Fibroblast of skin of abdomen (primary cell): ENCODE measurements around the gene CTSK.
"Not testable (repeated sequence)": the region's sequence is repeated elsewhere in the genome, so short reads cannot be mapped to it uniquely, and the experiment has no call there.

Experiments used
- DNase-seq: peaks from one replicate; pipeline ENCODE4 v3.0.0-alpha.2; 2013

The CTSK gene

DNA sequence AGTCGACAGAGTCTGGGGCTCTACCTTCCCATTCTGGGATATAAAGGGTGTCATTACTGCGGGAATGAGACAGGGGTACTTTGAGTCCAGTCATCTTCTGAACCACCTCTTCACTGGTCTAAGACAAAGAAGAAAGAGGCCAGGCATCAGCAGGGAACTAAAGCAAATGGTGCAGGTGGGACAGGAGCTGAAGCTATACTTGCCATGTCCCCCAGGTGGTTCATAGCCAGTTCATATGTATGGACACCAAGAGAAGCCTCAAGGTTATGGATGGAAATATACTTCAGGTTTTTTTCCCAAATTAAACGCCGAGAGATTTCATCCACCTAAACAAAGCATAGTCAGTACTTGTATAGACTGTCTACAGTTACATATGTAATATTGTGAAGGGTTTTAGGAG, 2.2 kb downstream of the CTSK start:
- no peak for DNase-seq

DNA sequence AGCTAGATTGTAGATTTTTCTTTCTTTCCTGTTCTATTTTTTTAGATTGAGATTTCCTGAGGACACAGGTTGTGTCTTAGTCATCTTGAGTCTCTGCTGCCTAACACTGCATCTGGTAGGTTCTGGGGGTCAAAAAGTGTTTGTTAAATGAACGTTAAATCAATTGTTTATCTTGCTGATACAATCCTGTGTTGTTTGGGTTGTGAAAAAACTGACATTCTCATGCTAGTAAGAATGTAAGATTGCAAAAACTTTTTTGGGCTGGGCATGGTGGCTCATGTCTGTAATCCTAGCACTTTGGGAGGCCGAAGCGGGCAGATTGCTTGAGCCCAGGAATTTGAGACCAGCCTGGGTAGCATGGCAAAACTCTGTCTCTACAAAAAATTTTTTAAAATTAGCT, 3.4 kb downstream of the CTSK start:
- DNase-seq, result no peak

DNA sequence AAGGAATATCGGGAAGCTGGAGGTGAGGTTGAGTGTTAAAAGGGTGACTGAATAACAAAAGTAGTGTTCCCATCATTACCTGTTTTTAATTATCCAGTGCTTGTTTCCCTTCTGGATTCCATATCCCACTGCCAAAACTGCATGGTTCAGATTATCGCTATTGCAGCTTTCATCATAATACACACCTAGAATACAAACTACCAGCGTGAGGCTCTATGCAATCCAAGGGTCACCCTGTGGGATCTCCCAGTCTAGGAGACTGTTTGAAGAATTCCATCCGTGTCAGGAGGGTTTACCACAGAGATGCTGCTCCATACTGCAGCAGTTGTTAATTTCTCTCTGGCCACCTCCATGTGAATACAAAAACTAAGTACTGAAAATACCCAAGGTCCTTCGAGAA, 9.0 kb downstream of the CTSK start:
- DNase-seq, result peak; percentile 56

DNA sequence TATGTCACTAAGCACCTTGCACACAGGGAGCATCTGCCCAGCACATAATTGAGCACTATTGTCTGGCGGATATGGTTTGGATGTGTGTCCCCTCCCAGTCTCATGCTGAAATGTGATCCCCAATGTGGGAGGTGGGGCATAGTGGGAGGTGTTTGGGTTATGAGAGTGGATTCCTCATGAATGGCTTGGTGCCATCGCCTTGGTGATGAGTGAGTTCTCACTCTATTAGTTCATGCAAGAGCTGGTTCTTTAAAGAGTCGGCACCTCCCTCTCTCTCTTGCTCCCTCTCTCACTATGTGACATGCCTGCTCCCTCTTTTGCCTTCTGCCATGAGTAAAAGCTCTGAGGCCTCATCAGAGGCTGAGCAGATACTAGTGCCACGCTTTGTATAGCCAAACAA, 9.5 kb downstream of the CTSK start:
- peak; percentile 79 for DNase-seq

DNA sequence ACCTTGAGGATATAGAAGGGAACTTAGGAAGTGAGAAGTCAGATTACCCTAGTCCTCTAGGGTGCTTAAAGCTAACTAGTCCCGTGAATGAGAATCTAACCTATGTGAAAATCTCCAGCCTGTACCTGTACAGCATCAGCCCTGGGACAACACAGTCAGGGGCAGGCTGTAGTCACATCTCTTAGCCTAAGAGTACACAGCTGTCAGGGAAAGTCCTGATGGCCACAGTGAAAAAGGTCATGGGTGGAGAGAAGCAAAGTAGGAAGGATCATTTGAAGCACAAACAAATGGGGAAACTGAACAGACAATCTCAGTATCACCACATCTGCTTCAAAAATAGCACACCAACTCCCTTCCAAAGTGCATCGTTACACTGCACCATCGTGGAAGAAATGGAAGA, 11.7 kb downstream of the CTSK start:
- no peak for DNase-seq

DNA sequence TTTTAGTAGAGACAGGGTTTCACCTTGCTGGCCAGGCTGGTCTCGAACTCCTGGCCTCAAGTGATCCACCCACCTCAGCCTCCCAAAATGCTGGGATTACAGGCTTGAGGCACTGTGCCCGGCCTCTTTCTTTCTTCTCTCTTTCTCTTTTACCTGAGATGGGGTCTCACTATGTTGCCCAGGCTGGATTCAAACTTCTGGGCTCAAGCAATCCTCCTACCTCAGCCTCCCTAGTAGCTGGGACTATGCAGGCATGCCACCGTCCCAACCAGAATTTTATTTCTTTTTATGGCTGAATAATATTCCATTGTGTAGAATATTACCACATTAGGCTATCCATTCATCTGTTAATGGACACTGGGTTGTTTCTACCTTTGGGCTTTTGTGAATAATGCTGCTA, 14.3 kb downstream of the CTSK start:
- DNase-seq, result not testable (repeated sequence)

DNA sequence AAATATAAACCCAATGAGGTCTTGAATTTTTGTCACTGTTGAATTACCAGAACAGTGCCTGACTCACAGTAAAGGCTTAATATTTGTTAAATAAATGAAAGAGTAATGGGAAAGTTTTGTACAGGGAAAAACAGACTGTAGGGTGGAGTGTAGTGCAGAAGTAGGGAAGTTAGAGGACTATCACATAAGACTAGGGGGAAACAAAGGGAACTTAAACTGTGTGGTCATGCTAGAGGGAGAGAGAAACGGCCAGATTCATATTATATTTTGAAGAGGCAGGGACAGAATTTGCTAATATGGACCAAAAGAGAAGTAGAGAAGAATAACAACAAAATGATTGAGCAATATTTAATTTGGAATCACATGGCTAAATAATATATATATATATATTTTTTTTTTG, 14.8 kb downstream of the CTSK start:
- DNase-seq, result no peak

DNA sequence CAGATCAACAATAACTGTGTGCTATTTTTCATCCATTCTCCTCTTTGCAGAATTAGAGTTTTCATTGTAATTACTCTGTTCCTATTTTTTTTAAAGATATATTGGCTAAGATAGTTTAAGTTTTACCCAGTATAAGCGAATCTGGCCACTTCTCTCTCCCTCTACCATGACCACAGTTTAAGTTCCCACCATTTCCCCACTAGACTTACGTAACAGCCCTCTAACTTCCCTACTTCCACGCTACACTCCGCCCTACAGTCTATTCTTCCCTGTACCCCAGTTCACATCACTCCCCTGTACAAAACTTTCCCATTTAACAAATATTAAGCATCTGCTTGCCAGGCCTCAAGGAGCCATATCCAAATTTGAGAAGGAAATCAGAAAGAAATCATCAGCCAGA, 16.5 kb downstream of the CTSK start:
- DNase-seq, result no peak

DNA sequence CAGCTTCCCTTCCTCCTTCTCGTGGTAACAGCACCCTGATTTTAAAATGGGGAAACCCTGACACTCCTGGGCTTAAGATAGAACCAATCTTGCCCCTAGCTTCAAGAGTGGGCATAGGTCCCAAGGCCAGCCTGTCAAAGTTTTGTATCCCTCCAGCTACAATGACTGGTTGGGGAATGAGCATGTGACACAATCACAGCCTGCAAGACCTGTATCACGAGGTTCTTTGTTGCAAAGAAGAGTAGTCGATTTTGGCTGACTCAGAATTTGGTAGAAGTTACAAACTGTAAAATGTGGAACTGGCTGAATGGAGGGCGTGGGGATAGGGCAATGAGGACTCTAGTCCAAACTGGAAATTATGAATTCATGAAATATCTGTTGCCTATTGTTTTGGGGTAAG, 18.7 kb downstream of the CTSK start:
- DNase-seq, result no peak

DNA sequence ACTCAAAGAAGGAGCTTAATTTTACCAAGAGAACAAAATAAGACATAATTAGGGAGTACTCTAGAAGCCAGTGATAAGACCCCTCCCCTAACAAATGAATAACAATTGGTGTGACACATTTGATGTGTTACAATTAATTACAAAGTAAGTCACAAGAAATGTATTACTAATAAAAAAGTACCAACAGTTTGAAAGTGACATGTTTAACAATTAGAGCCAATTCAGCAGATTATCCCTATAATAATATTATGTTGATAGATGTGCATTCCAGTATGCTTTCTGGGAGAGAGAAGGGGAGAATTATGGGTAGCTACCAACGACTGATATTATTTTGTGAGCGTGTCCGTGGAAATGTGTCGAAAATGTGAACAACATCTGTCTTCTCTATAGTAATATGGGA, 19.1 kb downstream of the CTSK start:
- no peak for DNase-seq

DNA sequence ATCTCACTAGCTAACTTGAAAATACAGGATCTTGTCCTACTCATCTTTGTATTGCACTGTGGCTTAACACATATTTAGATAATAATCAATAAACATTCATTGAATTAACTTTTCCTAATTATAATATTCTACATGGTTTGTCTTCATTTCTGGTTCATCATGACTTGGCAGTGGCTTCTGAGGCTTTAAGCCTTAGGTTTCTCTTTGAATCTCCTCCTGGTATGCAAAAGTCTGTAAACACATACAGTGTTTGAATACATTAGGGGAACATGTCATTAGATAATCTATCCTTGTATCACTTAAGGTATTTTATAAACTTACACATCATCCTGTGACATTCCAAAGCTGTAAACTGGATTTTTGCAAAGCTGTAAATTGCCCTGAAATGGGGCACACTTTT, 20.6 kb downstream of the CTSK start:
- no peak for DNase-seq

DNA sequence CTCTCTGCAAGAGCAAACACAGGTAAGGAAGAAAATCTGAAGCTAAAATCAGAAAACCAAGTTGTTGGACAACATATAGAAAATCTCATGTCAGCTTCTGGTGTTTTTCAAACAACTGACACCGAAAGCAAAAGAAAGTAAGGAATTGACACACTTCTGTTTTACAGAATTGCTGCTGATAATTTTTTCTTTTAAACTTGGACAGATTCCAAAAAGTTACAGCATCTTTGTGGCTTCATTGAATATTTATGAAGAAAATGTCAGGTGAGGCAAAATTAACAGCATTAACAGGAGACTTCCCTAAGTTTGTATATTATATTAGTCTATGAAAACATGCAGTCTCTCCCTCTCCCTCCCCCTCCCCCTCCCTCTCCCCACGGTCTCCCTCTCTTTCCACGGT, 27.6 kb downstream of the CTSK start:
- no peak for DNase-seq

DNA sequence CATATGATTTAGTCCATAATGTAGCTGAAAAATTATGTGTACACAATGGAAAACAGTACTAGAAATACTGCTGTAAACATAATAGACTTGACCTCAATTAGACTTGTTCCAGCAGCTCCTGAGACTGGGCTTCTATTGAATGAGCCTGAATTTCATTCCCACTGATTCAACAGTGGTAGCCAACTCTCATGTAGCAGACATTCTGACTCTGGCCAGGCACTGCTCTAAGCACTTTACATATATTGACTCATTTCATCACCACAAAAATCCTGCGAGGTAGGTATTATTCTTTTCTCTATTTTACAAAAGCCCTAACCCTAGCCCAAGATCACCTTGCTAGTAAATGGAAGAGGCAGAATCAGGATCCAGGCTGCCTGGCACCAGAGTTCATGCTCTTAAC, 29.7 kb downstream of the CTSK start:
- DNase-seq, result no peak

DNA sequence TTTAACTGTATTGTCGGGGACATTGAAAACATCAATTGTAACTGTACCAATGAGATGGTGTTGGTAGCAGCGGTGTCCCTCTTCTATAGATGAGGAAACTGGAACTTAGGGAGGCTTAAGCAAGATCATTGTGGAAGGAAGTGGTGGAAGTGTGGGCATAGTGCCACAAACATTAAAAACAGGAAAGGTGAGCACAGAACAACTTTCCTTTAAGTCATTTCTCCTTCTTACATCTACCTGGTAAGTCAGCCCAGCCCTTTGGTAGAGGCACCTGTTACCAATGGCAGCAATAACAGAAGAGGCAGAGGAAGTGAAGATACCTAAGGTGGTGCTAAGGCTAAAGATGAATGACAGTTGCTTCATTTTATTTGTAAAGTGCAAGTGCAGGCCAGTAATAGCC, 30.5 kb downstream of the CTSK start:
- DNase-seq, result no peak

DNA sequence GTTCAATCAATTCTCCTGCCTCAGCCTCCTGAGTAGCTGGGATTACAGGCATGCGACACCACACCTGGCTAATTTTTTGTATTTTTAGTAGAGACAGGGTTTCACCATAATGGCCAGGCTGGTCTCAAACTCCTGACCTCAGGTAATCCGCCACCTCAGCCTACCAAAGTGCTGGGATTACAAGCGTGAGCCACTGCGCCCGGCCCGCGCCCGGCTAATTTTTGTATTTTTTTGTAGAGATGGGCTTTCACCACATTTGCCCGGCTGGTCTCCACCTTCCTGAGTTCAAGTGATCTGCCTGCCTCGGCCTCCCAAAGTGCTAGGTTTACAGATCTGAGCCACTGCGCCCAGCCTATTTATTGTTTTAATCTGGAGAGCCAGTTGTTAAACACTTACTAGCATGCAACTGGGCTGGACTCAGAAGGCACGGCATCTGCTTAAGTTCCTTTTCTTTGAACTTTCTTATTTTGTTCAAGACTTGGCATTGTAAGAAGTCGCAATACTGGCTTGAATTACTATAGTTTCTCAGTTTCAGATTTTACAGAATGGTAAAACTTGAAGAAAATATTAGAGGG, 32.0 kb downstream of the CTSK start:
- not testable (repeated sequence) for DNase-seq

DNA sequence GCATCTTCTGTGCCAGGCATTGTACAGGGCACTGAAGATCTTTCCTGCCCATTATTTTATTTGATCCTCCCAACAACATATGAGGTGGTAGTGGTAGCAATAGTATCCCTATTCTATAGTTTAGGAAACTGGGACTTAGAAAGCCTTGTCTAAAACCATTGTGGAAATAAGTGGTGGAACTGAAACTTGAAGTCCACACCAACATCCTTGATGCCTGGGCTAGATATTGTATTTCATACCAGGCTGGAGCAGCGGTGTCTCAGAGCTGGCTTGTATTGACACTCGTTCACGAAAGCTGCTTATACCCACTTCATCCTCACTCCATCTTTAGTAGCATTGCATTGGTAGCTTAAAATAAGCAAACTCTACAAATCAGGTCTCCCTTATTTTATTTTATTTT, 32.8 kb downstream of the CTSK start:
- DNase-seq, result no peak

DNA sequence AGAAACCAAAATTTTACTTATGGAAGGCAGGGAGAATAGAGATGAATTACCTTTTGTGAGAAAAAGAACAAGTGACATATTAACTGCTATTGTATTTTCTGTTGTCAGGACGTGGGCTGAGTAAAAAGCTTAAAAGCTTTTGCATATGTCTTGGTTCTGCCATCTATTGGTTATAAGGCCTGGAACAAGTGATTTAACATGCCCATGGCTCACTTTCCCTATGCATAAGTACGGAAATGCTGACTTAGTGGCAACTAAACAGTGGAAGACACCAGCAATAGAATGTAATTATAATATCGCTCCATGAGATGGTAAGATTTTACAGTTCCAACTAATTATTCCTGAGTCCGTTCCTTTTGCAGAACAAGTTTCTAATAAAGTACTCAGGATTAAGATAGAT, 35.7 kb downstream of the CTSK start:
- DNase-seq, result no peak

DNA sequence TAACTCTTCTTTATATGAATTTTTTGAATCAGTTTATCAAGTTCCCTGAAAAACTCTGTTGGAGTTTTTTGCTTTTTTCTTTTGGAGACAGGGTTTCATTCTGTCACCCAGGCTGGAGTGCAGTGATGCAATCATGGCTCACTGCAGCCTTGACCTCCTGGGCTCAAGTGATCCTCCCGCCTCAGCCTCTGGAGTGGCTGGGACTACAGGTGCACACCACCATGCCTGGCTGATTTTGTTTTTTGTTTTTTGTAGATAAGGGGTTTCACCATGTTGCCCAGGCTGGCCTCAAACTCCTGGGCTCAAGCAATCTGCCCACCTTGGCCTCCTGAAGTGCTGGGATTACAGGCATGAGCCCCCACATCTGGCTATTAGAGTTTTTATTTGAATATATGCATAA, 40.4 kb downstream of the CTSK start:
- not testable (repeated sequence) for DNase-seq

DNA sequence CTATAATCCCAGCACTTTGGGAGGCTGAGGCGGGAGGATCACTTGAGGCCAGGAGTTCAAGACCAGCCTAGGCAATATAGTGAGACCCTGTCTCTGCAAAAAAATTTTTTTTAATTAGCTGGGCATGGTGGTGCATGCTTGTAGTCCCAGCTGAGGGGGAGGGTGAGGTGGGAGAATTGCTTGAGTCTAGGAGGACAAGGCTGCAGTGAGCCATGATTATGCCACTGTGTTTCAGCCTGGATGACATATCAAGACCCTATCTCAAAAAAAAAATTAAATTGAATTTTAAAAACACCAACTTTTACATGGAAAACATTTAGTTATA, 42.1 kb downstream of the CTSK start:
- not testable (repeated sequence) for DNase-seq

DNA sequence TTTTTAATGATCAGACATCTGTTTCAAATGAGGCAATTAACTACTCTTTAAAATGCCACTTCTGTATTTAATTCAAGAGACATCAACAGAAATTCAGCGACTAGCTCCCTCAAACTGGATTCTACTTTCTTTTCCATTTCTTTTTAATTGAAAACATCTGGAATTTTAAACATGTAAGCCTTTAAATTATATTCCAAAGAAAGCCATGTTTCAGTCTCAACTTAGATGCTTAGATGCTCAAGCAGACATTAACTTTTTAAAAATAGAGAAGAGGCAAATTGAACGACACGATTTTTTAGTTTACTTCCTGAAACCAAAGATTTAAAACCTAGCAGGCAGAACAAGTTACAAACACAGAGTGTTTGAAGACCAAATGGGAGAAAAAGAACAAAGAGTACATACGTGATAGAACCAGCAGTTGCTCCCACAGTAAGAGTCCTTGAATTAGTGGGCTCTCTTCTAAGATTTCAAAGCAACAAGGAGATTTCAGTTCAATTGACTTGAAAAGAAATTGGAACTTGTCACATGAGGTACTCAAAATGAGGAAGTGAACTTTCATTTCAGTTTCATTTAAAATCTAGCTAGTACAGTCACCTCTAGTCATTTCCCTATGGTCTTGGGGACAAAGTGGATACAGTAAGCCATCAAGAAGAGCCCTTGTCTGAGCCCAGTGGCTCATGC, 42.6 kb downstream of the CTSK start, which contains the start of gene CTSS:
TSS of gene CTSS (minus strand) at position 483 of the 681 bp plus-strand sequence. CDS start 1,015 bp downstream, outside the sequence.
- peak; percentile 36 for DNase-seq

DNA sequence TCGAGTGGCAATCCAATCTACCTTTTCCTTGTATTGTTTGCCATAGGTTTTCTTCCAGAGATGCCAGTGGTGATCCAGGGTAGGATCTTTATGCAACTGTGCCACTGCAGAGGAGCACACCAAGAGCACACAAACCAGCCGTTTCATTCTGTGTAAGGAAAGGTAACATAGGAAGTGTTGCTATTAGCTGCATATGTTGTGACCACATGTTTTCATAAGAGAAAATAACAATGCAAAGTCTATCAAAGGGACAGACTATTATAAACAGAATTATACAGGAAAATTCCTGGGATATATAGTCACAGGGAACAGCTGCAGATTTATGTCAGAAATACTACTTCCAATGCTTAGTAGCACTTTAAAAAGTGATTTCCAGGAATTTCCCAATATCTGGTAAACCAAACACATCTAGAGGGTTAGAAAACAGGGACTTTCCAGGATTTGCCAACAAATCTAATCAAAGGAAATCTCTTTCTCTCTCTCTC, 43.4 kb downstream of the CTSK start:
- DNase-seq, result peak; percentile 86

DNA sequence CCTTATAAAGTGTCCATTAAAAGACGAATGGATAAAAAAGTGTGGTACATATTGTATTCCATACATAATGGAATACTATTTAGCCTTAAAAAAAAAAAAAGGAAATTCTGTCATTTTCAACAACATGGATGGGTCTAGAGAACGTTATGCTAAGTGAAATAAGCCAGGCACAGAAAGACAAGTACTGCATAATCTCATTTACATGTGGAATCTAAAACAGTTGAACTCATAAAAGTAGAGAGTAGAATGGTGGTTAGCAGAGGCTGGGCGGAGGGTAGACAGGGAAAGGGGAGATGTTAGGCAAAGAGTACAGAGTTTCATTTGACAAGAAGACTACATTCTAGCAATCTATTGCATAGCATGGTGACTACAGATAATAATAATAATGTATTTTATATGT, 45.0 kb downstream of the CTSK start:
- no peak for DNase-seq

DNA sequence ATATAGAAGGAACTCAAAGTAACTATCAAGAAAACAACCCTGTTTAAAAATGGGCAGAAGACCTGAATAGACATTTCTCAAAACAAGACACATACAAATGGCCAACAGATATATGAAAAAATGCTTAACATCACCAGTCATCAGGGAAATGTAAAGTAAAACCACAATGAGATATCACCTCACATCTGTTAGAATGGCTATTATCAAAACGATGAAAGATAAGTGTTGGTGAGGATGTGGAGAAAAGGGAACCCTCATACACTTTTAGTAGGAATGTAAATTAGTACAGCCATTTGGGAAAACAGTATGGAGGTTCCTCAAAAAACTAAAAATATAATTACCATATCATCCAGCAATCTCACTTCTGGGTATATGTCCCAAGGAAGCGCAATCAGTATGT, 45.5 kb downstream of the CTSK start:
- no peak for DNase-seq

DNA sequence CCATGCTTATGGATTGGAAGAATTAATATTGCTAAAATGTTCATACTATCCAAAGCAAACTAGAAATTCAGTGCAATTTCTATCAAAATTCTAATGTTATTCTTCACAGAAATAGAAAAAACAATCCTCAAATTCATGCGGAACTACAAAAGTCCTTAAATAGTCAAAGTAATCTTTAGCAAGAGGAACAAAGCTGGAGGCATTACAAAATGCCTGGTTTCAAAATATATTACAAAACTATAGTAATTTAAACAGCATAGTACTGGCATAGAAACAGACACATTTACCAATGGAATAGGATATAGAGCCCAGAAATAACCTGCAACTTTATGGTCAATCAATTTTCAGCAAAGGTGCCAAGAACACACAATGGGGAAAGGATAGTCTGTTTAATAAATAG, 46.3 kb downstream of the CTSK start:
- DNase-seq, result no peak

DNA sequence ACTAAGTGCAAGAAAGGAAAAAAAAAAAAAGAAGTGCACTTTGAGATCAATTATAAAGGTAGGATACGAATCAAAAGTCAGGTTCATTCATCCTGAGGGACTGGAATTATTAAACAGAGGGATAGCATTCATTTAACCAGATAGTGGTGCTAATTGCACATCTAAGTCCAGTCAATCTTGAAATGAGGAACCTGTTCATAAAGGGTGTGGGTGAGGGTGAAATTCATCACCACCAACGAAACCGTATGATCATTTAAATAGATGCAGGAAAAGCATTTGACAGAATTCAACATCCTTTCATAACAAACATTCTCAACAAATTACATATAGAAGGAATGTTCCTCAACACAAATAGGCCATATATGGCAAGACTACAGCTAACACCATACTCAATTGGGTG, 48.0 kb downstream of the CTSK start:
- DNase-seq, result no peak
